Sigmoid colon (tissue), 7 donors: ENCODE measurements around the gene PI4KA. TPM values are rescaled to one million over a fixed set of nuclear protein-coding genes. Genes with fewer than 3 reads are reported as not detected.

Source experiments
- DNase-seq: peaks from one replicate; pipeline ENCODE4 v3.0.0-alpha.2; 2019
- H3K27ac ChIP-seq, 4 donors: fragments of 200-600 bp; sonication (generic); one replicate each; pipeline ENCODE4 v1.5.1; 2016 to 2019; ENCODE audit warnings: mild to moderate bottlenecking in 1 of 4
- H3K27me3 ChIP-seq, 3 donors: fragments of 200-600 bp; sonication (generic); one replicate each; pipeline ENCODE4 v1.5.1; 2019; ENCODE audit warnings: mild to moderate bottlenecking in 1 of 3
- H3K36me3 ChIP-seq, 4 donors: fragments of 200-600 bp; sonication (generic); one replicate each; pipeline ENCODE4 v1.5.1; 2016 to 2019
- H3K4me1 ChIP-seq, 4 donors: fragments of 200-600 bp; sonication (generic); one replicate each; pipeline ENCODE4 v1.5.1; 2017 to 2019
- H3K4me3 ChIP-seq, 4 donors: fragments of 200-600 bp; sonication (generic); one replicate each; pipeline ENCODE4 v1.5.1; 2017 to 2019; ENCODE audit warnings: mild to moderate bottlenecking in 2 of 4, moderate library complexity in 1 of 4
- H3K9me3 ChIP-seq, 4 donors: fragments of 200-600 bp in 3 of 4; sonication (generic) in 3 of 4; one replicate each; pipeline versions ENCODE4 v1.5.1 to v1.6.1; 2013 to 2019
- CTCF ChIP-seq, 4 experiments: fragments of 450-650 bp in 3 of 4; fragments of 200-600 bp in 1 of 4; IDR thresholded peaks; one replicate each; pipeline ENCODE4 v1.5.1; 2016 to 2019; ENCODE audit warnings: antibody characterized with exemption in 4 of 4, mild to moderate bottlenecking in 3 of 4, moderate library complexity in 2 of 4
- EP300 ChIP-seq, 4 donors: sonication (generic); formaldehyde crosslinking; IDR thresholded peaks; one replicate each; pipeline ENCODE4 v1.6.1; 2017; ENCODE audit warnings: antibody characterized with exemption in 4 of 4
- POLR2A ChIP-seq, 2 donors: fragments of 450-650 bp; IDR thresholded peaks; one replicate each; pipeline ENCODE4 v1.6.1; 2016; ENCODE audit warnings: antibody characterized with exemption in 2 of 2, mild to moderate bottlenecking in 2 of 2, moderate library complexity in 2 of 2
- POLR2AphosphoS5 ChIP-seq, 4 donors: sonication (generic); formaldehyde crosslinking; IDR thresholded peaks; one replicate each; pipeline ENCODE4 v1.6.1; 2017; ENCODE audit warnings: antibody characterized with exemption in 4 of 4
- WGBS, 2 donors: extraction: QIAGEN DNeasy Blood & Tissue Kit; methylation state at CpG; one replicate each; pipeline ENCODE4 v1.1.7; 2013; 5-methylcytosine and 5-hydroxymethylcytosine counted together
- intact Hi-C: fragments of 100-400 bp; cut with DNase I; formaldehyde crosslinking; loops from one replicate; pipeline ENCODE4 v1.15.1; 2023
- polyA plus RNA-seq, 3 donors: library from polyadenylated mRNA; stranded (reverse); fragments of 200-250 nt; gene quantifications; one replicate each; pipeline ENCODE4 v1.2.3, GENCODE V29; 2013
- total RNA-seq, 4 donors: library from RNA; depleted of rRNA; stranded (reverse); fragments of >200 nt; gene quantifications; one replicate each; pipeline ENCODE4 v1.1.0, GENCODE V29; 2016
- donor health status: healthy with polysubstance abuse.
- donor health status: Bipolar disorder and iron deficiency.
- donor health status: healthy.

The PI4KA gene
- total and polyA plus RNA-seq, 7 donors, result 26.1 to 137 (median 63.5) TPM

- Histone ChIP-seq H3K4me1 (no peaks in the 10 kb centered on the region), H3K36me3 (peaks cover 39 to 93% (median 69%) of the 10 kb centered on the region in 4 donors), H3K4me3 (no peak overlapping the region), H3K9me3 (no peaks in the 10 kb centered on the region), H3K27me3 (no peaks in the 10 kb centered on the region), H3K27ac (no peak overlapping the region)
- DNase-seq, result no peak
- WGBS, 2 donors, result 93 to 94% methylated on average over 8 of the region's 8 CpGs
- intact Hi-C loops, result no loop called here
- TF ChIP-seq CTCF (IDR thresholded peaks at IDR 0.05) (no peak), POLR2A (IDR thresholded peaks at IDR 0.05) (no peak), POLR2AphosphoS5 (IDR thresholded peaks at IDR 0.05) (no peak), EP300 (IDR thresholded peaks at IDR 0.05) (no peak)
Observed at GRCh38 chr22:20799449-20799848, 59.2 kb downstream of the PI4KA start.

GRCh38 chr22:20798974-20799373 is 59.6 kb downstream of the PI4KA start:
- WGBS, 2 donors, result 93 to 97% methylated on average over 10 of the region's 10 CpGs
- peaks cover 34 to 93% (median 65%) of the 10 kb centered on the region in 4 donors for H3K36me3 ChIP-seq
- intact Hi-C loops, result no loop called here

GRCh38 chr22:20798218-20798617 is 60.4 kb downstream of the PI4KA start:
- Histone ChIP-seq H3K27me3 (no peaks in the 10 kb centered on the region), H3K27ac (no peak overlapping the region), H3K36me3 (peaks cover 26 to 87% (median 58%) of the 10 kb centered on the region in 4 donors), H3K9me3 (no peaks in the 10 kb centered on the region), H3K4me1 (no peaks in the 10 kb centered on the region), H3K4me3 (no peak overlapping the region)
- no peak for TF ChIP-seq CTCF (IDR thresholded peaks at IDR 0.05)
- no peak for TF ChIP-seq POLR2AphosphoS5 (IDR thresholded peaks at IDR 0.05)
- TF ChIP-seq EP300 (IDR thresholded peaks at IDR 0.05), result no peak
- no peak for TF ChIP-seq POLR2A (IDR thresholded peaks at IDR 0.05)
- DNase-seq, result no peak
- WGBS, 2 donors, result 91 to 96% methylated on average over 5 of the region's 5 CpGs
- intact Hi-C loops, result no loop called here

More at GRCh38 chr22:20798974-20799373, 59.6 kb downstream of the PI4KA start:
- no peaks in the 10 kb centered on the region for H3K4me1 ChIP-seq
- no peaks in the 10 kb centered on the region for H3K9me3 ChIP-seq
- H3K27me3 ChIP-seq, result no peaks in the 10 kb centered on the region
- no peak for DNase-seq
- H3K4me3 ChIP-seq, result no peak overlapping the region
- TF ChIP-seq POLR2A (IDR thresholded peaks at IDR 0.05) (no peak), POLR2AphosphoS5 (IDR thresholded peaks at IDR 0.05) (no peak), EP300 (IDR thresholded peaks at IDR 0.05) (no peak), CTCF (IDR thresholded peaks at IDR 0.05) (no peak)
- H3K27ac ChIP-seq, result no peak overlapping the region

GRCh38 chr22:20796731-20797130 is 61.9 kb downstream of the PI4KA start:
- H3K27me3 ChIP-seq, result no peaks in the 10 kb centered on the region
- TF ChIP-seq POLR2AphosphoS5 (IDR thresholded peaks at IDR 0.05) (no peak), CTCF (IDR thresholded peaks at IDR 0.05) (no peak), POLR2A (IDR thresholded peaks at IDR 0.05) (no peak), EP300 (IDR thresholded peaks at IDR 0.05) (no peak)
- intact Hi-C loops, result no loop called here
- no peaks in the 10 kb centered on the region for H3K4me1 ChIP-seq
- H3K4me3 ChIP-seq, result no peak overlapping the region
- 94 to 95% methylated on average over 8 of the region's 8 CpGs for WGBS, 2 donors
- no peak for DNase-seq
- no peak overlapping the region for H3K27ac ChIP-seq
- peaks cover 24 to 85% (median 55%) of the 10 kb centered on the region in 4 donors for H3K36me3 ChIP-seq
- no peaks in the 10 kb centered on the region for H3K9me3 ChIP-seq
